HL-60/S4 treated with retinoic acid at 250 ng/mL for 4 days and 3 days (cell line): ENCODE results near the gene CALU.

ENCODE experiments used
- in situ Hi-C: fragments of 300-500 bp; cut with MboI; formaldehyde crosslinking; loops from 2 replicates; pipeline ENCODE4 v1.7.0; 2022; ENCODE audit warnings: low sequenced_read_pairs

CALU gene

DNA sequence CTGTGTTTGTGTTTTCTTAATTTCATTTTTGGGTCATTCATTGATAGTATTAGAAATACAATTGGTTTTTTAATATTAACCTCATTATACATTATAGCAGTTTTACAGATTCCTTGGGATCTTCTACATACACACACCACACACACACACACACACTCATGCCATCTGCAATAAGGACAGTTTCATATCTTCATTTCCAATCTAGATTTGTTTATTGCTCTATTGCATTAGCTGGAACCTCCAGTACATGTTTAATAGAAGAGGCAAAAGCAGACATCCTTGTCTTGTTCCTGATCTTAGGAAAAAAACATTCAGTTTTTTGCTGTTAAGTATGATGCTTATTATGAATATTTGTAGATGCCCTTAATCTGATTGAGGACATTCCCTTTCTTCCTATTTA lies 17.8 kb upstream of the CALU start:
- in situ Hi-C loops = no loop called here

DNA sequence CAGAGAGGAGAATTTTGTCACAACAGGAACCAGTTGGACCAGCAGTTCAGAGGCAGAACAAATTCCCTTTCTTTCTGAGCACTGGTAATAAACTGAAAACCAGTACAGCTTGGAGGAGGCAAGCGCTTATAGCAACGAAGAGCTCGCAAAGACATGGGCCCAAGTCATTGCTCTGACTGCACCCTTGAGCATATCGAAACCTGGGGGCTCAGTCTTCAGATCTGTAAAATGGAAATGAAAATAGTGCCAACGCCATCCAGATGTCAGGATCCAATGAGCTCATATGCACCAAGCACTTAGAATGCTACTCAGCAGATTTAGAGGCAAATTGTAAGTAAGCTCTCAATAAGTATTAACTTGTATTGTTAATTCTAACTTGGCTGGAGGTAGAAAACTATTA lies 14.4 kb upstream of the CALU start:
- in situ Hi-C loops = no loop called here

DNA sequence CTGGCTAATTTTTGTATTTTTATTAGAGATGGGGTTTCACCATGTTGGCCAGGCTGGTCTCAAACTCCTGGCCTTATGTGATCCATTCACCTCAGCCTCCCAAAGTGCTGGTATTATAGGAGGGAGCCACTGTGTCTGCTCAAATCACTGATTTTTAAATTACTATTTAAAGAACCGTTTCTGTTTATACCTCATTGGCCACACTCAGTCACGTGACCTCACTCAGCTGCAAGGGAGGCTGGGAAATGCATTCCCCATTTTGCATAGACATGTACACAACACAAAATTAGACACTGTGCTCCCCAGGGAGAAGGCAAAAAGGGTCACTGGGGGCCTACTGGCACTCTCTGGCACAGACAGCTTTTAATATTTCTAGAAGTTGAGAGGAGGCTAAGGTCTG lies 13.6 kb upstream of the CALU start:
- in situ Hi-C loops = no loop called here

DNA sequence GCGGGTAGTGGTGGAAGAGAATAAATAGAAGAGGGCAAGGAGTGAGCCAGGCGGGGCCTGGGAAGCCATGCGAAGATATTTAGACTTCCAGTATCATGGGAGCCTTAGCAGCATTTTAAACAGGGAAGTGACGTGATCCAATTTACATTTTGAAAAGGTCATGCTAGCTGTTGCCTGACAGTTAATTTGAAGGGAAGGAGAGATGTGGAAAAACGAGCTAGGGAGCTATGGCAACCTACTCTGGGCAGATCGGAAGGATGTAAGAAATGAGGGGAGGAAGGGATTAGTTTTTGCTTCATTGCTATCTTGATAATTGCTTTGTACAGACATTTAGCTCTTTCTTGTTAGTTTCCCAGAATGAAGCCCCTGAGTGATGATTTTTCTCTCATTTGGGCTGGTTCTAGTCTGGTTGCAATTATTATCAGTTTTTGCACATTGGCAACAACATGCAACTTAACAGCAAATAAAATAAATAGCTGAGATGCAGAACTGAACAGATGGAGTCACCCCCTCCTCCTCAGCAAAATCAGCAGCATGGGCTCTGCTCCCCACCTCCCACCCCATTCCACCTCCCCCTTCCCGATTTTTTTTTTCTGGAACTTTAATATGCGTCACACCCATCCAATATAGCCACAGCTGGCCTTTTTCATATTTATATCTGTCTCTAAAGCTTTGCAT lies 13.0 kb upstream of the CALU start:
- in situ Hi-C loops = no loop called here

DNA sequence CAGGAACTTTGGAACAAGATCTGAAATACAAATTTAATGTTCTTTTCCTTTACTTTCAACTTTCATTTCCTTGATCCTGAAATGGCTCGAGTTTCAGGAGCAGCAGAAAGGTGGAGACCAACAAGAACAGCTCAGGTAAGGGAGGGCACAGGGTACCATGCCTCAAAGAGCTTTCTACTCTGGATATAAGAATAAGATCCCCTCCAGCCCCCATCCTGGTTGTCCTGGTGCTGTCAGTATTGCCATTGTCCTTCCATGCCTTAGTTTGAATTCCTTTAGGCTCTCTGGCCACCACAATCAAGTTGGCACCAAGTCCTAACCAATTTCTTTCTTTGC lies 12.5 kb upstream of the CALU start:
- in situ Hi-C loops = no loop called here

DNA sequence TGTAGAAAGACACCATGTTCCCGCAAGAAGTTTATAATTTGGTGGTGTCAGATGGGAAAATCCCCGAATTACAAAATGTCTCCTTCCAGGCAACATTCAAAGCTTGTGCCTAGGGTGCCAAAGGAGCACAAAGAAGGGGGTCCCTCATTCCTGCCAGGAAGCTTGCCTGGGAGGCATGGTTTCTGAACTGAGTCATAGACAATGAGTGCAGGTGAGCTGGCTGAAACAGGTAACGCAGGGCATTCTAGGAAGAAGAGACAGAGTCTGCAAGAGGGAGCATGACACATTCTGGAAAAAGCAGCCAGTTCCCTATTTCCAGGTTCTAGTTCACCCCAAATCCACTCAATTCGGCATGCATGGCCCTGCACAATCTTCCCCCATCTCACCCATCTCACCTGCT lies 11.9 kb upstream of the CALU start:
- in situ Hi-C loops = no loop called here

DNA sequence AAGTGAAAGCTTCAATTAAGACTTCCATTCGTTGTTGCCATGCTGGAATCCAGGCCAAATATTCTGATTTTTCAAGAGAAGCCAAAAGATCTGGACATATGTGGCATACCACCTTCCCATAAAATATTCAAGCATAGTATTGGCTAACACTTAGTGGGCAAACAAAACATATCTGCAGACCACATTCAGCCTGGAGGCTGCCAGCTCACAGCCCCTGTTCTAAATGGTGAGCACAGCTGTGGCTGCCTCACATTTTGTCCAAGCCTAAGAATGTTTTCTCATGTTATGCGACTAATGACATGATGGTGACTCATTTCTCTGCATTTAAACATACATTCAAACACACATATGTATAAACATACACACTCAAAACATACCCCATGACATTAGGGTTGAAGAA lies 10.6 kb upstream of the CALU start:
- in situ Hi-C loops = no loop called here

DNA sequence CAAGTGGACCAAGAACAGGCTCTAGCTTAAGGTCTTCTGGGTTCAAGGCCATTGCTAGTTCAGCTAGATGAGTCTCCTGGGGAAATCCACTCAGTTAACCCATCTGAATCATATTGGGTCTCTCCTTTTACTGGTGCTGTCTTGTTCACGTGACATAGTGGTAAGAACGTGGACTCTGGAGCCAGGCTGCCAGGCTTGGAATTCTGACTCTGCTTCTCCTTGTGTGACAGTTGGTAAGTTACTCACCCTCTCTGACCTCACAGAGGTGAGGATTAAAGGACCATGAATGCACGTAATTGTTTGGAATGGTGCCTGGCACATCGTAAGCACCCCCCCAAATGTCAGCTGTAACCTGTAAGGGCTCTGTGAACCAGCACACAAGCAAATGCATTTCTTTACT lies 9.7 kb upstream of the CALU start:
- in situ Hi-C loops = no loop called here

DNA sequence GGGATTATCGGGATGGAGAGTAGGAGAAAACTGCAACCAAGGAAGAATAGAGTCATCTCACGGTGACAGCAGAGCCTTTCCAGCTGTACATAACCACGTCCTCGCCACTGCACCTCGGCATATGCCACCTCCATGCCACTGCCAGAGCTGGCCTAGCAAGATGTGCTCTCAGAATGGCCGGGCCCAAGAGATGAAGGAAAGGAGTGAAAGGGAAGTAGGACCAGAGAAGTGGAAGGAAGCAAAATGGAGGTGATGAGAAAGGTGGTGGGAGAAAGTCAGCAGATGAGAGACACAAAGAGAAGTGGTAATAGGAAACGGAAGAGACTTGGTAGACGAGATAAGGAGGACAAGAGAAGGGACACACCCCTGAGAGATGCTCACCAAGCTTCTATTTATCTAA lies 8.0 kb upstream of the CALU start:
- in situ Hi-C loops = no loop called here

DNA sequence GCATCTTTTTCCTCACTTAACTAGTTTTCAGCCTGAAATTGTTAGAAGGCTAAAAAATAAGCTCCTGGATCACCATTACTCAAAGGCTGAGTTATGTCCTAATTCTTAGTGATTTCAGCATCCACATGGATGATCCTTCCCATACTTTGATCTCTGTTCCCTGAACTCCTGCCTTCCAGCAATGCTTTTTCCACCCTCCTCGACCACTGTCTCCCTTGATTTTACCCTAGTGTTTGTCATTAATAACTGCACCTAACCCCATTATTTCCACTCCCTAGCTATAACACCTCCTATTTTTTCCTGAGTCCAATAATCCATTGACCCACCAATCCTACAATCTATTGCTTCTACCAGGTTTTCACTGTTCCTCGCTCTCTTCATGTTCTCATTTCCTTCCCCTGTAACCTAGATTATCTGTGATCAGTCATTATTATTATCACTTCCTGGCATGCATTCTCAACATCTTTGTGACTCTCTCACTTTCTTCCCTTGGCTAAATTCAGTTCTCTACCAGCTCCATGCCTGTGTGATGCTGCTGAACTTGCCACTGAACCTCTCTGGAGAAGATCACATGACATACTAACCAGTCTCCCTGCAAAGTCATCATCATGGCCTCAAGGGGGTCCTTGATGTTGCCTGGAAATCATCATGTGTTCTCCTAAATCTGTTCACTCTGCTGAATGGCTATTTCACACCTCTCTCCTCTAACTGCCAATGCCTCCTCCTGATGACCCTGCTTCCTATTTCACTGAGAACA lies 6.5 kb upstream of the CALU start:
- in situ Hi-C loops = no loop called here

DNA sequence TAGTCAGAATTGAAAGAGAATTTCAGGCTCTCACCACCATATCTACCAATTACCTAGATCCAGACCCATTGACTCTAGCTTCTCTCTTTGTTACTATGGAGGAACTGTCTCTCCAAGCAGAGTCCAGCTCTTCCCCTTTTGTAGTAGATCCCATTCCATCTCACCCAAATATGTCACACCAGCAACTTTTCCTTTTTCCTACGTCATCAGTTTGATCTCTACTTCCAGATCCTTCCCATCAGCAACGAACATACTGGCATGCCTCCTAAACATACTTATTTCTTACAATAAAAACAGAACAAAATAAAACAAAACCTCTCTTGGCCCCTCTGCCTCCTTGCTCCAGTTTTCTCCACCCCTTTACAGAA lies 5.9 kb upstream of the CALU start:
- in situ Hi-C loops = no loop called here

DNA sequence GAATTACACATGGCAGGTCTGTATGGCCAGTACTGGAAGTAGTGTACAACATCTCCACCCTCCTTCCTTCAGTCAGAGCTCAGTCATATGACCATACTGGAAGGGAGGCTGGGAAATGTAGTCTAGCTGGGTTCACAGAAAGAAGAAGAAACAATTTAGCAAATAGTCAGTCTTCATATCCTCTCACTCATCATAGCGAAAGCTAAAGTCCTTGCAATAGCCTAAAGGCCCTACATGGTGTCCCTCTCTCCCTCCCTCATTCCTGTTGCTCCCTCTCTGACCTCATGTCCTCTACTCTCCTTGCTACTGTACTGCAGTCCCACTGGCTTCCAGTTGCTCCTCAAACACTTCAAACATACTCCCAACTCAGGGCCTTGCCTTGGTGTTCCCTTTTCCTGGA lies 4.3 kb upstream of the CALU start:
- in situ Hi-C loops = no loop called here

DNA sequence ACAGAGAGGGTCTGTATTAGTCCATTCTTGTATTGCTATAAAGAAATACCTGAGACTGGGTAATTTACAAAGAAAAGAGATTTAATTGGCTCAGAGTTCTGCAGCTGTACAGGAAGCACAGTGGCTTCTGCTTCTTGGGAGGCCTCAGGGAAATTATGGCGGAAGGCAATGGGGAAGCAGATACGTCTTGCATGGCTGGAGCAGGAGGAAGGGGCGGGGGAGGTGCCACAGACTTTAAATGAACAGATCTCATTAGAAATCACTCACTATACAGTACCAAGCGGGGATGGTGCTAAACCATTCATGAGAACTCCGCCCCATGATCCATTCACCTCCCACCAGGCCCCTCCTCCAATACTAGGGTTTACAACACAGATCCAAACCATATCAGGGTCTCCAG lies 3.7 kb upstream of the CALU start:
- in situ Hi-C loops = no loop called here

DNA sequence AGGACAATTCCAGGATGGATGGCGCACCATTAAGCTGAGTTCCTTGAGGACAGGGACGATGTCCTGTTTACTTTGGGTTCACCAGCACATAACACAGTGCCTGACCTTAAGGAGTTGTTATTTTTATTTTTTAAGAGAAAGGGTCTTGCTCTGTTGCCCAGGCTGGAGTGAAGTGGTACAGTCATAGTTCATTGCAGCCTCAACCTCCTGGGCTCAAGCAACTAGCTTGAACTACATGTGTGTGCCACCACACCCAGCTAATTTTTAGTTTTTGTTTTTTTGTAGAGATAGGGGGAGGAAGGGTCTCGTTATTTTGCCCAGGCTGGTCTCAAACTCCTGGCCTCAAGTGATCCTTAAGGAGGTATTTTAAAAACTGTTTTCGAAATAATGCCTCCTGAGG lies 1.7 kb upstream of the CALU start:
- in situ Hi-C loops = no loop called here

DNA sequence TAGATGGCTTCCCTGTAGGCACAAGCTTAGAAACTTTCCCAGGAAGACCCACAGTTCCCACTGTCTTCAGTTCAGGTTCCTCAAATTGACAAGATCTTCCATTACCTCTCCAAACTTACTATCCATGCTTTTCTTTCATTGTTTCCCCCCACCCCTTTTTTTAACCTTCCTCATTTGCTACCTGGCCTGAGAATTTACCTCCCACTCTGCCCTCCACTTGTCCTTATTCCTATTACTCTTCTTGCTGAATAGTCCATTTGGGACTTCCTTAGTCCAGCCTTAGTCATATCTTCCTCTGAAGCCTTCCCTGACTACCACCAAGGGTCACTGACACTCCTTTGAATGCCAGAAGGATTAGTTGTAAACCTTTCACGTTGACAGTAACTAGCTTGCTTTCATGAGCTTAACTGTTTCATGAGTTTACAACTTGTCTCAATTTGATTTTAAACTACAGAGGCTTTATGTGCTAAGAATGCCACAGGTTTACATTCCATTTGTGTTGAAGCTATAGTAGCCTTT lies 1.2 kb upstream of the CALU start:
- in situ Hi-C loops = no loop called here

DNA sequence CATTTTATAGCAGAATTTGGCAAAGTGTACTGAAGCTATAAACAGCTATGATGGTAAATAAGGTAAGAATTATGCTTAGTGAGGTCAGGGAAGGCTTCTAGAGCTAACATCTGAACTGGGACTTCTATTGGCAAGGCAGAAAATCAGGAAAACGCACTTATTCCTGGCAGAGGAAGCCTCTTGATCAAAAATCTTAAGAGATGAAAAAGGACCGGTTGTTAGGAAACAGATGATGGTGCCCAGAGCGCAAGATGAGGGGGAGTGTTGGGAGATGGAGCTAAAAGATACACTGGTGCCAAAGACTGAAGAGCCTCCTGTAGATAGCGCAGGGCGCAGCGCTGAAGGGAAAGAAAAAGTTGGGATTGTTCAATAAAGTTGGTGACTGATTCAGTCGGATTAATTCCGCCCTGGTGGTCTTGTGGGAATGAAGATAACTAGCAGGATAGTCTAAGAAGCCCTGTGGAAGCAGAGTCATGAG lies 550 bp upstream of the CALU start:
- in situ Hi-C loops = no loop called here

DNA sequence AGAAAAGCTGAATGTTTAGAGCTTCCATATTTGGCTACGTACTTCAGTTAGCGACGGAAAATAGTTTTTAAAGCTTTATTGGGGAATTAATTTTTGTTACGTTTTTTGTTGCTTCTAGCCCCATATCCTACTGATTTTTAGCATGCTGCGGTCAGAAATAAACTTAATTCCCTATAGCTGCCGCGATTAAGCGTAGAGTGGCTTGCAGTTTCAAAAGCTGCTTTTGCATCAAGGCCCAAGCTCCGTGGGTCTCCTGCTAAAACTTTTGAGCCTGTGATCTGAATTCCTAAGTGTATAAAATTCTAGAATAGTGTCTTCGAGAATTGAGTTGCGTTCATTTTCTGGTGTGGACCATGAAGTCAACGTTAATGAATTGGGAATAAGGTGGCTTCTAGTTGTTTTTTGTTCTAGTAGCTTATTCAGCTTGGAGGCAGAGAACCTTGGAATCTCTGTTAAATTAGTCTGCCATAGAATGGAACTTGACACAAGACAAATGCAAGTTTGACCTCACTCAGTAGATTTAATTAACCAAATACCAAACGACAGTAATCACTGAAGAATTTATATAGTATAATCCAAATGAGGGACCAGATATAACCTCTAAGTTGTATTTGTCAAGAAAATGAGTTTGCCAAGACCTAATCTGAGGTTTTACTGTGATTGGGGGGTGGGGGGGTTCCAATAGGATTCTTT lies 977 bp downstream of the CALU start:
- in situ Hi-C loops = no loop called here

DNA sequence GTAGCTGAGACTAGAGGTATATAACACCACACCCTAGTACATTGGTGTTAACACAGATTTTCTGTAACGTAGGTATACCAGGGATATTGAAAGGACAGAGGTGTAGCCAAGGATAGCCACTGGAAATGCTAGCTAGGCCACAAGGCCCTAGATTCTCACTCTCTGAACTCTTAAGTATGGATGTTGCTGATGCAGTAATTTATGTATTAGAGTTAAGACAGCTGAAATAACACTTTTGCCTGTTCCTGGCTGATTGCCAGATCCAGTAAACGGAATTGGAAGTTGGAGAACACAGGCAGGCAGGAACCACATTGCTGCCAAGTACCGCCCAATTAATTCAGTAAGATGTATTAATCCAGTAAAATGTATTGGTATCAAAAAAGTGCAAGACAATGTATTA lies 1.8 kb downstream of the CALU start:
- in situ Hi-C loops = no loop called here

DNA sequence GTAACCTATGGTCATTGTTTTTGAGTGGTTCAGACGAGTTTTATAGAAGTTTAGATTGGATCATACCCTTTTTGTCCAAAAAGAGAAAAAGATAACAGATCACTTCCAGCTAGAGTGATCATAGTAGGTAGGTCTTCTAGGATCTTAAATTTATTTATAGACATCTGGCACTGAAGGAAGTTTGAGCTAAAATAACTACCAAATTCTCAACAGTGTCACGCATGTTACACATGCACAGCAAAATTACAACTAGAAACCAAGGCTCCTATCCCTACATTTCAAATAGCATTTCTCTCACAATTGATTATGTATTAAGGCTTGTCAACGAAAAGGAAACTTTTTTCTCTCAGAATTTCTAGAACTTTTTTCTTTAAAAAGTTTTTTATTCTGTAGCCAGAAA lies 2.3 kb downstream of the CALU start:
- in situ Hi-C loops = no loop called here

DNA sequence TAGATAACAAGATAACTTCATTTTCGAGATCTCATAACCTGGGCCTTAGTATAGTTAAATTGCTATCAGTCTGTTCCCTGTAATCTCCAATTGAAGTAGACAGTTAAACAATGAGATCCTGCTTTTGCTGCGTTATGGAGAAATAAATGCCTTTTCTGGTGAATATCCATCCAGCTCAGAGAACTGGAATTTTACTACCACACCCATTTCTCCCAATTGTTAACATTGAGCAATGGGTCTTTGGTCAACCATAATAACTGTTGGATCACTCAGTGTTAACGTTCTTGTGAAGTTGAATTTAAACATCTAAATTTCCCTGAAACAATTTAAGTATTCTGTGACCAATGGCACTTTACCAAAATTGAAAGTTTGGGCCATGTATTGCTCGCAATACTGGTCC lies 3.0 kb downstream of the CALU start:
- in situ Hi-C loops = no loop called here

DNA sequence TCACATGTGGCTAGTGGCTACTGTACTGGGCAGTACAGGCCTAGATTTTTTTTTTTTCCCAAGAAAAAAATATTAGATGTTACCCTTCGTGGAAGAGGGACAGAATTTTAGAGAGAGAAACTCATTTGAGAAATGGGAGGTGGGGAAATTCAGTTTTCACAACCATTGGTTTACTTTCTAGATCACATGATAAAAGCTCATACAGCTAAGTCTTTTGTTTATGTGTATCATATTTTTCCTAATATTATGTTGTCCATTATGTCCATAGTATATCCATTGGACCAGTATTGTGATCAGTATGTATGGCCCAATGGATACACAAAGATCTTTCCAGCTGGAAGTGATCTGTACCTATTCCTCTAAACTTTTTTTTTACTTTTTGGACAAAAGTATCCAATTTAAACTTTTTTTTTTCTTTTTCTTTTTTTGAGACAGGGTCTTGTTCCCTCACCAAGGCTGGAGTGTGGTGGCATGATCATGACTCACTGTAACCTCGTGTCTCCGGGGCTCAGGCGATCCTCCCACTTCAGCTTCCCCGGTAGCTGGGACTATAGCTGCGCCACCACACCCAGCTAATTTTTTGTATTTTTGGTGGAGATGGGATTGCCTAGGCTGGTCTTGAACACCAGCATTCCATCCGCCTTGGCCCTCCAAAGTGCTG lies 4.1 kb downstream of the CALU start:
- in situ Hi-C loops = no loop called here
